Transverse colon (tissue), 4 donors: ENCODE data around the gene CRYZL1.

Source experiments
- EP300 ChIP-seq: sonication (generic); formaldehyde crosslinking; IDR thresholded peaks from one replicate; pipeline ENCODE4 v1.6.1; 2017; ENCODE audit warnings: antibody characterized with exemption, low read depth
- POLR2A ChIP-seq: fragments of 450-650 bp; IDR thresholded peaks from one replicate; pipeline ENCODE4 v1.6.1; 2016; ENCODE audit warnings: antibody characterized with exemption, mild to moderate bottlenecking, moderate library complexity
- POLR2AphosphoS5 ChIP-seq, 3 donors: sonication (generic); formaldehyde crosslinking; IDR thresholded peaks; one replicate each; pipeline ENCODE4 v1.6.1; 2016; ENCODE audit warnings: antibody characterized with exemption in 3 of 3
- TF ChIP-seq, protein P1 (sequence below), 5 experiments: fragments of 200-600 bp in 3 of 5; fragments of 450-650 bp in 2 of 5; sonication (generic) in 3 of 5; IDR thresholded peaks; 1 replicate in 2 of 5; 2 replicates in 3 of 5; pipeline ENCODE4 v1.5.1; 2016 to 2017; ENCODE audit warnings: antibody characterized with exemption in 5 of 5, inconsistent platforms in 3 of 5, mild to moderate bottlenecking in 2 of 5, moderate library complexity in 1 of 5

DNA sequence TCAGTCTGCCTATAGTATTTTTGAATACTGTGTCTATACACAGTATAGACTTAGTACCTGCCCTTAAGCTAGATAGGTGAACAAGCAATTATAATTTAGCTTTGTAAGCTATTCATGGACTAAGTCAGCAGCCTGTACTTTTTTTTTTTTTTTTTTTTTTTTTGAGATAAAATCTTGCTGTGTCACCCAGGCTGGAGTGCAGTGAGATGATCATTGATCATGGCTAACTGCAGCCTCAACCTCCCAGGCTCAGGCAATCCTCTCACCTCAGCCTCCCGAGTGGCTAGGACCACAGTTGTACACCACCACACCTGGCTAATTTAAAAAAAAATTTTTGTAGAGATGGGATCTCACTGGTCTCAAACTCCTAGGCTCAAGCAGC, 18.0 kb upstream of the CRYZL1 start:
- TF ChIP-seq, protein P1, sequence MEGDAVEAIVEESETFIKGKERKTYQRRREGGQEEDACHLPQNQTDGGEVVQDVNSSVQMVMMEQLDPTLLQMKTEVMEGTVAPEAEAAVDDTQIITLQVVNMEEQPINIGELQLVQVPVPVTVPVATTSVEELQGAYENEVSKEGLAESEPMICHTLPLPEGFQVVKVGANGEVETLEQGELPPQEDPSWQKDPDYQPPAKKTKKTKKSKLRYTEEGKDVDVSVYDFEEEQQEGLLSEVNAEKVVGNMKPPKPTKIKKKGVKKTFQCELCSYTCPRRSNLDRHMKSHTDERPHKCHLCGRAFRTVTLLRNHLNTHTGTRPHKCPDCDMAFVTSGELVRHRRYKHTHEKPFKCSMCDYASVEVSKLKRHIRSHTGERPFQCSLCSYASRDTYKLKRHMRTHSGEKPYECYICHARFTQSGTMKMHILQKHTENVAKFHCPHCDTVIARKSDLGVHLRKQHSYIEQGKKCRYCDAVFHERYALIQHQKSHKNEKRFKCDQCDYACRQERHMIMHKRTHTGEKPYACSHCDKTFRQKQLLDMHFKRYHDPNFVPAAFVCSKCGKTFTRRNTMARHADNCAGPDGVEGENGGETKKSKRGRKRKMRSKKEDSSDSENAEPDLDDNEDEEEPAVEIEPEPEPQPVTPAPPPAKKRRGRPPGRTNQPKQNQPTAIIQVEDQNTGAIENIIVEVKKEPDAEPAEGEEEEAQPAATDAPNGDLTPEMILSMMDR (IDR thresholded peaks at IDR 0.05), result no peak
- TF ChIP-seq POLR2A, result no peak
- TF ChIP-seq POLR2AphosphoS5 (IDR thresholded peaks at IDR 0.05), result no peak
- no peak for TF ChIP-seq EP300
